Stimulated activated CD4-positive, alpha-beta T cell treated with anti-CD3 and anti-CD28 coated beads, Interleukin-15, amount 100 ng/mL, for 1 hour (primary cell): ENCODE results near the gene ALDOB.

ENCODE experiments used
- DNase-seq, 2 donors: peaks; one replicate each; pipeline ENCODE4 v3.0.0-alpha.2; 2020; ENCODE audit warnings: low read depth in 1 of 2, low spot score in 1 of 2

The ALDOB gene

GRCh38 chr9:101457003-101457402 lies 21.4 kb upstream of the ALDOB start:
- DNase-seq: no peak

GRCh38 chr9:101455656-101456240 lies 20.2 kb upstream of the ALDOB start:
- DNase-seq: no peak

GRCh38 chr9:101453776-101454570 lies 18.4 kb upstream of the ALDOB start:
- no peak for DNase-seq

- DNase-seq: no peak
These were observed 15.9 kb upstream of the ALDOB start for GRCh38 chr9:101451498-101451897.

- DNase-seq: no peak
These were observed 15.4 kb upstream of the ALDOB start for GRCh38 chr9:101450931-101451330.

GRCh38 chr9:101449071-101449721 lies 13.6 kb upstream of the ALDOB start:
- DNase-seq: peak in 1 of 2 donors; percentile 25

GRCh38 chr9:101448680-101449070 lies 13.1 kb upstream of the ALDOB start:
- DNase-seq: no peak

GRCh38 chr9:101446732-101447131 lies 11.2 kb upstream of the ALDOB start:
- DNase-seq: no peak

GRCh38 chr9:101445353-101446029 lies 9.9 kb upstream of the ALDOB start:
- DNase-seq: no peak

- no peak for DNase-seq
These were observed 7.8 kb upstream of the ALDOB start for GRCh38 chr9:101443364-101443771.

- DNase-seq: no peak
These were observed 7.2 kb upstream of the ALDOB start for GRCh38 chr9:101442736-101443135.

- no peak for DNase-seq
These were observed 6.7 kb upstream of the ALDOB start for GRCh38 chr9:101442318-101442717.

GRCh38 chr9:101440714-101441230 lies 5.2 kb upstream of the ALDOB start:
- DNase-seq: no peak

GRCh38 chr9:101438523-101438922 lies 2.9 kb upstream of the ALDOB start:
- no peak for DNase-seq

GRCh38 chr9:101437806-101438232 lies 2.2 kb upstream of the ALDOB start:
- DNase-seq: no peak

GRCh38 chr9:101434998-101435397 lies 576 bp downstream of the ALDOB start:
- DNase-seq: no peak

- DNase-seq: no peak
These were observed 2.3 kb downstream of the ALDOB start for GRCh38 chr9:101433229-101433628.

- no peak for DNase-seq
These were observed 2.8 kb downstream of the ALDOB start for GRCh38 chr9:101432740-101433139.

GRCh38 chr9:101432171-101432570 lies 3.4 kb downstream of the ALDOB start:
- no peak for DNase-seq

- no peak for DNase-seq
These were observed 5.8 kb downstream of the ALDOB start for GRCh38 chr9:101429736-101430135.

- no peak for DNase-seq
These were observed 6.7 kb downstream of the ALDOB start for GRCh38 chr9:101428909-101429308.
